MG63 (cell line): ENCODE measurements around the gene CC2D2A. TPM values are rescaled to one million over a fixed set of nuclear protein-coding genes. Genes with fewer than 3 reads are reported as not detected.
"Not testable (repeated sequence)": the region's sequence is repeated elsewhere in the genome, so short reads cannot be mapped to it uniquely, and the experiment has no call there.

Experiments used
- DNase-seq: peaks from one replicate; pipeline ENCODE4 v3.0.0-alpha.2; 2020
- H3K27me3 ChIP-seq: fragments of 250-450 bp; sonication (Bioruptor Pico); 2 replicates; pipeline ENCODE4 v1.5.1; 2020; ENCODE audit warnings: mild to moderate bottlenecking, moderate library complexity
- H3K36me3 ChIP-seq: fragments of 250-450 bp; sonication (Bioruptor Pico); 2 replicates; pipeline ENCODE4 v1.5.1; 2020; ENCODE audit warnings: mild to moderate bottlenecking, moderate library complexity
- H3K4me3 ChIP-seq: fragments of 250-450 bp; sonication (Bioruptor Pico); 2 replicates; pipeline ENCODE4 v1.5.1; 2020; ENCODE audit warnings: mild to moderate bottlenecking, moderate library complexity
- H3K9me3 ChIP-seq: fragments of 250-450 bp; sonication (Bioruptor Pico); 2 replicates; pipeline ENCODE4 v1.5.1; 2020; ENCODE audit warnings: mild to moderate bottlenecking, moderate library complexity
- total RNA-seq: library from RNA; depleted of rRNA; stranded (reverse); fragments of >200 nt; shearing (Covaris generic); gene quantifications from 2 replicates; pipeline ENCODE4 v1.2.3, GENCODE V29; 2014; ENCODE audit warnings: low replicate concordance

CC2D2A gene
- total RNA-seq, 1 experiment from 2014 or later, result 1.2 TPM

- Histone ChIP-seq H3K36me3 (no peaks in the 10 kb centered on the region), H3K9me3 (no peaks in the 10 kb centered on the region), H3K27me3 (no peaks in the 10 kb centered on the region), H3K4me3 (no peak overlapping the region)
- no peak for DNase-seq
Observed at GRCh38 chr4:15493411-15493810, 23.7 kb downstream of the CC2D2A start.

GRCh38 chr4:15495621-15496020 lies 25.9 kb downstream of the CC2D2A start:
- no peak for DNase-seq
- Histone ChIP-seq H3K9me3 (no peaks in the 10 kb centered on the region), H3K27me3 (no peaks in the 10 kb centered on the region), H3K36me3 (no peaks in the 10 kb centered on the region), H3K4me3 (no peak overlapping the region)

- Histone ChIP-seq H3K4me3 (no peak overlapping the region), H3K9me3 (no peaks in the 10 kb centered on the region), H3K36me3 (no peaks in the 10 kb centered on the region), H3K27me3 (no peaks in the 10 kb centered on the region)
- no peak for DNase-seq
Observed at GRCh38 chr4:15498356-15498755, 28.7 kb downstream of the CC2D2A start.

GRCh38 chr4:15500701-15501100 lies 31.0 kb downstream of the CC2D2A start:
- Histone ChIP-seq H3K9me3 (no peaks in the 10 kb centered on the region), H3K27me3 (no peaks in the 10 kb centered on the region), H3K36me3 (no peaks in the 10 kb centered on the region), H3K4me3 (no peak overlapping the region)
- DNase-seq, result no peak

DNA sequence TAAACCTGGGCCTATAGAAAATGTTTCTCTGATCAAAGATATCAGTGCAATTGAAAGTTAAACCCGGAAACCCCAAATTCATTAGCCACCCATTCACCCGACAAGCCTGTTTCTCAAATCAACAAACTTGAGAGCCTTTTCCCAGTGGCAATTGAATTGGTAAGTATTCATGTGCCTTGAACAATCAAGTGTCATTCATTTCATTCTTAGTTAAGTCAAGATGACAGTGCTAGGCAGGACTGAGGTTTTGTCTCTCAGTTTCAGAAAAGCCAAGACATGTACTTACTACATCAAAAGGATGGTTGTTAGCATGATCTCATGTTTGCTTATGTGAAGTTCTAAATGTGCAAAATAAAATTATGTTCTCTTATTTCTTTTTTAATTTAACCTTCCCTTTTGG lies 32.3 kb downstream of the CC2D2A start:
- DNase-seq, result no peak
- no peaks in the 10 kb centered on the region for H3K27me3 ChIP-seq
- no peak overlapping the region for H3K4me3 ChIP-seq
- no peaks in the 10 kb centered on the region for H3K36me3 ChIP-seq
- no peaks in the 10 kb centered on the region for H3K9me3 ChIP-seq

GRCh38 chr4:15502384-15502783 lies 32.7 kb downstream of the CC2D2A start:
- Histone ChIP-seq H3K4me3 (no peak overlapping the region), H3K36me3 (no peaks in the 10 kb centered on the region), H3K27me3 (no peaks in the 10 kb centered on the region), H3K9me3 (no peaks in the 10 kb centered on the region)
- no peak for DNase-seq

DNA sequence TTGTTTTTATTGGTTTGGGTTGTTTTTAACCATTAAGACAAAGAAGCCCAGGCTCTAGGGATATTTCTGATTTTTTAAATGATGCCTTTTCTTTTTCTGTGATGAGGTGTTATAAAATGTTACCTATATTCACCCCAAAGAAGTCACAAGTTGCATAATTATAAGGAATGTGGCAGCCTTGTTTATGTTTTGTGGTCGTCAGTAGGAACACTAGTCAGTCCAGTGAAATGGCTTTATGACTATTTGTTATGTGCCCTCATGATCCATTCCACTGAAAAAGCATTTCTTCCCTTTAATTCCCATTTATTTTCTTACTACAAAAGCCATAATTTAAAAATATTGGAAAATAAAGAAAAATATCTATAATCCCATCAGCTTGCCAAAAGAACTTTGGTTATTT lies 34.4 kb downstream of the CC2D2A start:
- DNase-seq, result no peak
- Histone ChIP-seq H3K27me3 (no peaks in the 10 kb centered on the region), H3K36me3 (no peaks in the 10 kb centered on the region), H3K4me3 (no peak overlapping the region), H3K9me3 (no peaks in the 10 kb centered on the region)

DNA sequence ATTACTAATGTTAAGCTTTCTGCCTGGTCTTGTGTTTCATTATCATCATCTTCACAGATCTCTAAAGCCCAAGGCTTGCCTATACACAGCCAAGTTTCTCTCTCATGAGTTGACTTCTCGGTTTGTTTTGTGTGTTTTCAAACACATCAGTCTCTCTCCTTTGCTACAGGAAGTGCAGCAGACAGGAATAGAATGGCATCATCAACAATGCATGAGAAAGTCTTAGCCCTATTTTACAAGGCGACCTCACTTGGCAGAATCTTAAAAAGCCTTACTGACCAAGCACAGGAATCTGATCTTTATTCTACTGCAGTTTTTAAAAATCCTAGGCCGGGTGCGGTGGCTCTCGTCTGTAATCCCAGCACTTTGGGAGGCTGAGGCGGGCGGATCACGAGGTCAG lies 36.8 kb downstream of the CC2D2A start:
- no peaks in the 10 kb centered on the region for H3K9me3 ChIP-seq
- no peak overlapping the region for H3K4me3 ChIP-seq
- H3K36me3 ChIP-seq, result no peaks in the 10 kb centered on the region
- H3K27me3 ChIP-seq, result no peaks in the 10 kb centered on the region
- no peak for DNase-seq

GRCh38 chr4:15507679-15508078 lies 38.0 kb downstream of the CC2D2A start:
- Histone ChIP-seq H3K4me3 (no peak overlapping the region), H3K9me3 (no peaks in the 10 kb centered on the region), H3K27me3 (no peaks in the 10 kb centered on the region), H3K36me3 (no peaks in the 10 kb centered on the region)
- DNase-seq, result no peak

GRCh38 chr4:15510961-15511360 lies 41.3 kb downstream of the CC2D2A start:
- H3K27me3 ChIP-seq, result no peaks in the 10 kb centered on the region
- no peak overlapping the region for H3K4me3 ChIP-seq
- DNase-seq, result no peak
- no peaks in the 10 kb centered on the region for H3K36me3 ChIP-seq
- H3K9me3 ChIP-seq, result no peaks in the 10 kb centered on the region

DNA sequence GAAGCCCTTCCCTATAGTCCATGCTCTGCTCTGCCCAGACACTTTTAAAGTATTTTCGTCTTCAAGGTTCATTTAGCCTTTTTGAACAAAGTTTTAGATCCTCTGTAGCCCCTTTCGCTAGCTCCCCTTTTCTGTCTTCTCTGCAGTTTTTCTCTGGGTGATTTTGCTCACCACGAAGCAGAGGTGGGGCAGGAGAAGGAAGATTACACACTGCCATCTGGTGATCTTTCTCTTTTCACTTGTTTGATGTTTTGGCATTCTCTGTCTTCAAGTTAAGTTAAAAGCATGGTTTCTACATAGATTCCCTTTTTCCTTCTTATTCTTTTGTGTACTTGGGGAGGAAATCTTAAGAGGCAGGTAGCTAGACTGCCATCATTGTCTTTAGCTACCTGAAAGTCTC lies 43.9 kb downstream of the CC2D2A start:
- H3K9me3 ChIP-seq, result no peaks in the 10 kb centered on the region
- no peaks in the 10 kb centered on the region for H3K36me3 ChIP-seq
- DNase-seq, result no peak
- no peaks in the 10 kb centered on the region for H3K27me3 ChIP-seq
- no peak overlapping the region for H3K4me3 ChIP-seq

DNA sequence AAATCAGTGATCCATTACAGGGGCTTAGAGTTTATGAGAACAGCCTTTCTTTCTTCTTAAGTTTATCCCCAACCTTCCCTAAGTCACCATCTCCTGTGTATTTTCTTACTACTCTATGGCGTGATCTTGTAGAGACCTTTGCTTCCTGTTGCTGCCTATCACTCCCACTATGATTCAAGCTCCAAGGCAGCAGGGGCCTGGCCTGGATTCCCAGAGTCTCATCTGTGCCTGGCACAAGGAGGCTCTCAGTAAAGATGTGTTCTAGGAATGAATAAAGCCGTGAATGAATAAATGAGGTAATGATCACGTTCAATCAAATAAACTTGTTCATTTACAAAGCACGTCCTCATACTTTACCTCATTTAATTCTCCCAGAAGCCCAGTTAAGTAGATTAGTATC lies 45.4 kb downstream of the CC2D2A start:
- Histone ChIP-seq H3K36me3 (no peaks in the 10 kb centered on the region), H3K4me3 (no peak overlapping the region), H3K9me3 (no peaks in the 10 kb centered on the region), H3K27me3 (no peaks in the 10 kb centered on the region)
- no peak for DNase-seq

- H3K36me3 ChIP-seq, result no peaks in the 10 kb centered on the region
- no peaks in the 10 kb centered on the region for H3K9me3 ChIP-seq
- DNase-seq, result no peak
- H3K27me3 ChIP-seq, result no peaks in the 10 kb centered on the region
- H3K4me3 ChIP-seq, result no peak overlapping the region
Observed at GRCh38 chr4:15516494-15516893, 46.8 kb downstream of the CC2D2A start.

GRCh38 chr4:15517681-15518080 lies 48.0 kb downstream of the CC2D2A start:
- not testable (repeated sequence) for H3K27me3 ChIP-seq, H3K4me3 ChIP-seq, H3K36me3 ChIP-seq, DNase-seq, H3K9me3 ChIP-seq

DNA sequence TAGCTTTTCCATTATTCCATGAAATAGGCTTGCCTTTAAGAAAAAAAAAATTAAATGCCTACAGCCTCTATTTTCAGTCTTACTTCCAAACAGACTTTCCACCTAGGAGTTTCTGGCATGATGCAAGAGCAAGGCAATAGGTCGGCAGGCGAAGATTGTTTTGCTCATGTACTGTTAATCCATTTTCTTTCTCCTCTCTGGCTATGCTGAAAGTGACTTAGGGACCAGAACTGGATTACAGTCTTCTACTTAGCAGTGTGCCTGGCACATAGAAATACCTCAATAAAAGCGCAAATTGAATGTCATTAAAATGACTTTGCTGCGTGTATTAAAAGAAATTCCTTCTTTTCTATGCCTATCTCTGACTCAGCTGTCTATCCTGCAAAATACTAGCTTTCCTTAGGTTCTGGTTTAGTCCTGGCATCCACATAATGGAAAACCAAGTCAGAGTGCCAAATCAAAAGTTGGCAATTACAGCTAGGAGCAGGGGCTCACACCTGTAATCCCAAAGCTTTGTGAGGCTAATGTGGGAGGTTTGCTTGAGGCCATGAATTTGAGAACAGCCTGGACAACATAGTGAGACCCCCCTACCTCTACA lies 51.9 kb downstream of the CC2D2A start:
- Histone ChIP-seq H3K4me3 (no peak overlapping the region), H3K27me3 (no peaks in the 10 kb centered on the region), H3K36me3 (no peaks in the 10 kb centered on the region), H3K9me3 (no peaks in the 10 kb centered on the region)
- DNase-seq, result no peak

DNA sequence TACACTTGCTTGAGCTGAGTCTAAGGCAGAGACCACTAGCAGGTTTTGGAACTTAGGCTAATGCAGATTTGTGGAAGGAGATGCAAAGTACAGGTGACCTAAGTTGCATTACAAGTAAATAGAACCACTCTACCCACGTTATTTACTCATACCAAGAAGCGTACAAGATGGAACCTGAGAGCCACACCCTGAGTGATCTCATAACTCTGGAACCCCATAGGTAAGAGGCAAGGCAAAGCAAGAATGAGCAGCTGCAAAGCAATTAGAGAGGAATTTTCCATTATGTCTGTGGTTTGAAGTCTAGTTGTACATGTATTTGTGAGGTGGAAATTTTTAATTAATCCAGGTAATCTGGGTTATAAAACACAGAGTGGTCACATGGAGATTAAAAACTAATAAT lies 55.4 kb downstream of the CC2D2A start:
- H3K27me3 ChIP-seq, result no peaks in the 10 kb centered on the region
- no peak for DNase-seq

GRCh38 chr4:15526924-15527592 lies 57.4 kb downstream of the CC2D2A start:
- Histone ChIP-seq H3K4me3 (no peak overlapping the region), H3K27me3 (no peaks in the 10 kb centered on the region), H3K36me3 (no peaks in the 10 kb centered on the region), H3K9me3 (no peaks in the 10 kb centered on the region)
- DNase-seq, result no peak

More for the DNA sequence above, 55.4 kb downstream of the CC2D2A start:
- Histone ChIP-seq H3K36me3 (no peaks in the 10 kb centered on the region), H3K9me3 (no peaks in the 10 kb centered on the region), H3K4me3 (no peak overlapping the region)

DNA sequence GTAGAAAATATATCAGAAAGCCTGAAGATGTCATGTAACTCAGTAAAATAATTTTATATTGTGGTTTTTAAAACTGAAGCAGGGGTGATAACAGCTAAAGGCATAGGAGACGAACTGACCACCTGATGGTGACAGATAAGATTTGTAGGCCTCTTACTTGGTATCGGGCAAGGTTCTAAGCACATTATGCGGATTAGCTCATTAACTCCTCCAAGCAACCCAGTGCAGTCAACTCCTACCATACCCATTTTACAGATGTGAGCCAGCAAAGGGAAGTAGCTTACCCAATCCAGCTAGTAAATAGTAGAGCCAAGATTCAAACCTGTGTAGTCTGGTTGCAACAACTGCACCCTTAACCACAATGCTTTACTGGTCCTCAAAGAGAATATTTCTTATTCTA lies 62.1 kb downstream of the CC2D2A start:
- Histone ChIP-seq H3K36me3 (no peaks in the 10 kb centered on the region), H3K9me3 (no peaks in the 10 kb centered on the region), H3K27me3 (no peaks in the 10 kb centered on the region), H3K4me3 (no peak overlapping the region)
- no peak for DNase-seq
